8988T (cell line): ENCODE data around the gene NLRP2B.
"Not testable (repeated sequence)": the region's sequence is repeated elsewhere in the genome, so short reads cannot be mapped to it uniquely, and the experiment has no call there.

Experiments
- DNase-seq: peaks from one replicate; pipeline ENCODE4 v3.0.0; 2011

Gene NLRP2B

DNA sequence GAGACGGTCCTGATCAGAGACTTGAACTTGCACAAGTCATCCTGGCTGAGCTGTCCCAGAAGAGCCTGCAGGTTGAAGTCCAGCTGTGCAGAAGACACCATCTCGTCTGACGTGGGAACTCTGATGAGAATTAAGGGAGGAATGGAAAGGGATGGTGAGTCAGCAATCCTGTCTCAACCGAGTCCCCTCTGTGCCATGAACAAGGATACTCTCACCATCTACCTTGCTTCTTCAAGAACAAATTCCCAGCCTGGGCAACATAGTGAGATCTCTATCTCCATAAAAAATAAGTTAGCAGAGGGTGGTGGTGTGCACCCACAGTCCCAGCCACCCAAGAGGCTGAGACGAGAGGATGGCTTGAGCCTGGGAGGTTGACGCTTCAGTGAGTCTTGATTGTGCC is at the start of gene NLRP2B:
TSS of gene NLRP2B (minus strand) at position 101 of the 400 bp plus-strand sequence.
- DNase-seq = no peak

- DNase-seq = not testable (repeated sequence)
These were observed 45.9 kb upstream of the NLRP2B start for GRCh38 chrX:57725995-57726394.

DNA sequence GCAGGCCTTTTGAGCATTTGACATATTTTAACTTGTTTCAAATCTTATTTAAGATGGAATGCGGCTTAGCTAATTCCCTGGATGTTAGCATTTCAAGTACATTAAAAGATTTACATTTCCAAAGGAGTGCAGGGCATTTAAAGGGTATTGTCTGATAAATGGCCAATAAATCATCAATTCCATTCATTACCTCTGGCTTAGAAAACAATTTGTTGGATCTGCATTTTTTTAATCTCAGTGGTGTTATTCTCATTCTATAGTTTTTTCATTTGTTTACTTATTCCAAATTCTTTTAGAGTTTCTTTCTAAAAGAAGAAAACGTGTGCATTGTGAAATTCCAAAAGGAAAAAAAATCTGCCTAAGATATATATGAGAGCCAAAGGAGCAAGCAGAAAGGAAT is 1.3 kb upstream of the NLRP2B start:
- no peak for DNase-seq

GRCh38 chrX:57678686-57679428 is 1.2 kb downstream of the NLRP2B start:
- DNase-seq = no peak

DNA sequence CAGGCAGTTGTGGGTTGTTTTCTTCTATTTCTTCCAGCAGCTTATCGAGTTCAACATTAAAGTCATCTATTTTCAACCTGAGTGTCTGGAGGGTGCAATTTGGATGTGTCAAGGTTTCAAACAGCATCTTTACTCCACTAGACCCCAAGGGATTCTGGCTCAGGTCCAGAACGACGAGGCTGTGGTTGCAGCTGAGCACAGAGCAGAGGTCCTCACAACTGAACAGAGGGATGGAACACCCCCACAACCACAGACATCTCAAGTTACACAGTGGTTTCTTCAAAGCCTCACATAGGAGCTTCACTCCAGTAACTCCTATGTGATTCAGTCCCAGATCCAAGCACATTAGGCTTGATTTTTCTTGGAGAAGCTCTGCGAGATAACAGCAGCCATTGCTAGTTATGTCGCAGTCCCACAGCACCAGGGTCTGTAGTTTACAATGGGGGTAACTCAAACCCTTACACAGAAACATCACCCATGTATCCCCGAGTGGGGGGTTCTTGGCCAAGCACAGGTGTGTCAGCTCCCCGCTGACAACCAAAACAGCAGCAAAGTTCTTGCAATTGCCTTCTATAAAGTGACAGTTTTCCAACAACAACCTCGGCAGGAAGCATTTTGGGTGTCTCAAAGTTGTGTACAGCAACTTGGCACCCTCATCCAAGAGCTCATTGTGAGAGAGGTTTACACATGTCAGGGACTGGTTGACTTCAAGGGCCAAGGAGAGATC is 2.8 kb downstream of the NLRP2B start:
- DNase-seq = no peak

GRCh38 chrX:57675320-57675719 is 4.7 kb downstream of the NLRP2B start:
- no peak for DNase-seq

DNA sequence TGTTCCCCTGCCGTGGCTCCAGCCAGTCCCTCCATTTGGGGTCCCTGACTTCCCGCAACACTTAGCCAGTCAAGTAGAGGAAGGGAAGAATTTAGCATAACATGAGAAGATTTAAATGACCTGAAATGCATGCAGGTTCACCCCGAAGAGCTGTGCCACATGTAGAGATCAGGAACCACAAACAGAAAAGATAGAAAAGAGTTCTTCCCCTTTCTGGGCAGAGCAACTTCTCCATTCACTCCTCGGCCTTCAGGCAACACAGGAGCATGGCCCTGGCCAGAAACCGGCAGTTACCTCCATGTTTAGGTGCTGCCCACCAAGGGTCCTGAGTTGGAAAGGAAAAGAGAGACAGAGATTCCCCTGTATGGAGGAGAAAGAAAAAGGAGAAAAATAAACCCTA is 5.2 kb downstream of the NLRP2B start:
- DNase-seq = no peak

DNA sequence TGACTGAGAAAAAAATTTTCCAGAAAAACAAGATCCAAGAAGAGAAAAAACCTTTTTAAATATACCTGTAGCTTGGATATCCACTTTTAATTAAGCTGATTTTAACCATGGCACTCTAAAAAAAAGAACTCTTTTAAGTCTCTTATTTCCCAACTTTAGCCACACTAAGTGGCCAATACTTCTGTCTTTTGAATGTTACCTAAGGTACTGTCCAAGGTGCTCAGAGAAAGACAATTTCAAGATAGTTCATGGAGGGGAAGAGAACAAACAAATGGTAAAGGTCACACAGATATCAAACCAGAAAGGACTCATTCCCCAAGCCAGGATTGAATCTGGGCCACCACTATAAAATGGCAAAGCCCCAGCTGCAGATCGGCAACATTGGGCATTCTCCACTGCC is 10.1 kb downstream of the NLRP2B start:
- DNase-seq = no peak

- DNase-seq = no peak
These were observed 13.1 kb downstream of the NLRP2B start for GRCh38 chrX:57667010-57667409.

DNA sequence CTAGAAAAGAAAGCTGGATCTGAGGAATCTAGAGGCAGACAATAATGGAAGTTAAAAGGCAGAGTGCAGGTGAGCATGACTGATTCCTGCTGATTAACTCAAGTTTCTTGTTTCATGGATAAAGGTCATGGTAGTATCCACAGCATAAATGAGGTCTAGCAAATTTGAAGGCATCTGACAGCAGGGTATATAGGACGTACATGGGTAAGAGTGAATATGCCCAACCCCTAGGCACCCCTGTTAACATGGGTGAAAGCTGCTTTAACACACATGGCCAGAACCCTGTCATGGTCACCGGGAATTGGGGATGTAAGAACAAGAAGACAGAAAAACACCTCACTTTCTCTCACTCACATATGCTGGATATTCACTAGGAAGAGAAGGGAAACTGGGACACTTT is 25.0 kb downstream of the NLRP2B start:
- DNase-seq = no peak

DNA sequence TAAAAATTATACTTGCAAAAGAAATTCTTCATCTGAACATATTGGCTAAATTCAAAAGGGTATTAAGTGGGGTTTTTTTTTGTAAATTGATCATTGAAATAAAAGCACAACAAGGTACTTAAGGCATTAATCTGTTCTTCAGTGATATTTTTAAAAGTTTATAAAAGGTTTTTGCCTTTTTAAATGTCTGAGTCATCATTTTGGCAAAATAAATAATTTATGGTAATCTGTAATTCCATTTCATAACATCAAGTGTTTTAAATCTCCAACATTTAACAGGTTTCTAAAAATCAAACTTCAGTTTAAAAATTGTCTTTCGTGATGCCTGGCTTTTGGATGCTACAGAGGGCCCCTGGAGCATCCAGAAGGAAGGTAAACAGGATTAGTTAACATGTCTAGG is 27.4 kb downstream of the NLRP2B start:
- DNase-seq = no peak

DNA sequence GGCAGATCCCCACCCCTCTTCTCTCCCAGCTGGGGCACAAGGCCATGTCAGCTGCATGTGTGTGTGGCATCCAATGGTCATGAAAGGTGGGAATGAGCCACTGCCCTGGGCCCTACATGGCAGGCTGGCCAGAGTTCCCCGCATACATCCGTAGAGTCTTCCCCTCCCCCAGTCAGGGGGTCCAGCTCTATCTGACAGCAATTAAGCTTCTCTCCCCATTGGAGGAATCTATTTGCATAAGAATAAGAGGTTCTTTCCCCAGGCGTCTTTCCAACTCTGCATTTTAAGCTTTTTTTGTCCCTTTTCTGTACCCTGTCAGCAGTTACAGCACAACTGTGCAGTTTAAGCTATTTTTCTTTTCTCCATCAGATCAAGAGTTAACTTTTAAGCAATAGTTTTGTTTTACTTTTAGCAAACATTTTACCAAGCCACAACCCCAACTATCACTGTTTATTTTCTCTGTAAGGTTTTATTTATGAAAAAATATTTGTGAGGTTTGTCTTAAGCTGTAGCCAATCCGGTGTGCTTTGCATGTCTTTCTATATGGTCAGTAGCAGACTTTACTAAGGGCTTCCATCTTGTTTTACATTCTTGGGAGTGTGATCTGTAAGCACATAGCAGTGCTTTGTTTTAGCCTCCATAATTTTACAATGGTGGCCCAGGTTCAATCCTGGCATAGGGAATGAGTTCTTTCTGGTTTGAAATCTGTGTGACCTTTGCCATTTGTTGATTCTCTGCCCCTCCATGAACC is 28.7 kb downstream of the NLRP2B start:
- no peak for DNase-seq

GRCh38 chrX:57647020-57647419 is 33.0 kb downstream of the NLRP2B start:
- no peak for DNase-seq

DNA sequence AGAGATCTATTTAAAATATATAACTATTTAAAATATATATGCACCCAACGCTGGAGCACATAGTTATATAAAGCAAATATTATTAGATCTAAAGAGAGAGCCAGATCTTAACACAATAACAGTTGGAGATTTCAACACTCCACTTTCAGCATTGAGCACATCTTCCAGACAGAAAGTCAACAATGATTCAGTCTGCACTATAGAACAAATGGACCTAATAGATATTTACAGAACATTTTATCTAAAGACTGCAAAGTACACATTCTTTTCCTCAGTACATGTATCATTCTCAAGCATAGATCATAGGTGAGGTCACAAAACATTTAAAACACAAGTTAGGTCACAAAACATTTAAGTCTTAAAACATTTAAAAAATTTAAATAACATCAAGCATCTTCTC is 36.4 kb downstream of the NLRP2B start:
- no peak for DNase-seq

DNA sequence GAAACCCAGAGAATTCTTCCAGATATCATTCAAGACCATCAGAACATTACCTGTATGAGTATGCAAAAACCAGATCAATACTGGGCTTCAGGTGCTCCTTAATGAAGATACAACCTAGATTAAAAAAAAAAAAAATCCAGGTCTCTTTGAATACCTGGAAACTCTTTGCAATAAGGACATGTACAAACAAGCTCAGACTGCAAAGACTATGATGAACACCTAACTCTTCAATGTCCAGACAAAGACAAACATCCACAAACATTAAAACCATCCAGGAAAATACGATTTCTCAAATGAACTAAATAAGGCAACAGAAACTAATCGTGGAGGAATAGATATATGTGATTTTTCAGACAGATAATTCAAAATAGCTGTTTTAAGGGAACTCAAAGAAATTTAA is 38.7 kb downstream of the NLRP2B start:
- DNase-seq = no peak

DNA sequence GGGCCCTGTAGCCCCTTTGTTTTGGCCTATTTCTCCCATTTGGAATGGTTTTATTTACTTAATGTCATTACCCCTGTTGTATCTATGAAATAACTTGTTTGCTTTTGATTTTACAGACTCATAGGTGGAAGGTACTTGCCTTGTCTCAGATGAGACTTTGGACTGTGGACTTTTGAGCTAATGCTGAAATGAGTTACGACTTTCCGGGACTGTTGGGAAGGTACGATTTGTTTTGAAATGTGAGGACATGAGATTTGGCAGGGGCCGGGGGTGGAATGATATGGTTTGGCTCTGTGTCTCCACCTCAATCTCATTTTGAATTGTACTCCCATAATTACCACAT is 39.4 kb downstream of the NLRP2B start:
- no peak for DNase-seq

GRCh38 chrX:57629438-57629837 is 50.6 kb downstream of the NLRP2B start:
- not testable (repeated sequence) for DNase-seq
